Kasumi-1 (cell line): ENCODE results near the gene TNNT3.
"Not testable (repeated sequence)": the region's sequence is repeated elsewhere in the genome, so short reads cannot be mapped to it uniquely, and the experiment has no call there.

Source experiments
- DNase-seq, 2 experiments: peaks; one replicate each; lab custom pipeline; 2025; lab: John Stamatoyannopoulos, UW

TNNT3 gene

DNA sequence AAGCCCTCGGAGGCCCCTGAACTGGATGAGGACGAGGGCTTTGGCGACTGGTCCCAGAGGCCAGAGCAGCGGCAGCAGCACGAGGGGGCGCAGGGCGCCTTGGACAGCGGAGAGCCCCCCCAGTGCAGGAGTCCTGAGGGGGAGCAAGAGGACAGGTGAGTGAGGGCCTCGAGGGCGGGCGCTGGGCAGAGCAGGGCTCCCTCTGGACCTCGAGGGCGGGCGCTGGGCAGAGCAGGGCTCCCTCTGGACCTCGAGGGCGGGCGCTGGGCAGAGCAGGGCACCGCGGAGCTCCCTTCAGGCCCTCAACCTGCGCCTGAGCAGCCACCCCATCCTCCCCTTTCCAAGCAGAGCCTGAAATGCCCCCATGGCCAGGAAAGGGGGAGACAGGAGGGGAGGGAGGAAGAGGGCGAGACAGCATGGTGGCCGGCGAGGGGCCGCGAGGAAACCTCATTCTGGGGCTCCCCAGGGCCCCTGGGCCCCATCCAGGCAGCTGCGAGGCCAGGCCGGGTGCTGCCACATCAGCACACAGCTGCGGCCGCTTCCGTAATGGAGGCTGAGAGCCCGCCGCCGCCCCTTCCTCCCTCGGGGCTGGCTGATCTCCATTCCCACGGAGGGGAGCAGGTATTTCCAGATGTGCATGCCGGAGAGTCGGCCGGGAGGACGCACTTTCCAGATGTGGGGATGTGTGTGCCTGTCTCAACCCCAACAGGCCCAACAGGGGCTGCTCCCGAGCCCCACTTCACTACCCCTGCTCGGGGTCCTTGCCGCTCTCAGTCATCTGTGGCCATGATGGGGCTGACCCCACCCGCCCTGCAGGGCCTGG lies 37.9 kb upstream of the TNNT3 start:
- DNase-seq = peak in 1 of 2 experiments; percentile 17

DNA sequence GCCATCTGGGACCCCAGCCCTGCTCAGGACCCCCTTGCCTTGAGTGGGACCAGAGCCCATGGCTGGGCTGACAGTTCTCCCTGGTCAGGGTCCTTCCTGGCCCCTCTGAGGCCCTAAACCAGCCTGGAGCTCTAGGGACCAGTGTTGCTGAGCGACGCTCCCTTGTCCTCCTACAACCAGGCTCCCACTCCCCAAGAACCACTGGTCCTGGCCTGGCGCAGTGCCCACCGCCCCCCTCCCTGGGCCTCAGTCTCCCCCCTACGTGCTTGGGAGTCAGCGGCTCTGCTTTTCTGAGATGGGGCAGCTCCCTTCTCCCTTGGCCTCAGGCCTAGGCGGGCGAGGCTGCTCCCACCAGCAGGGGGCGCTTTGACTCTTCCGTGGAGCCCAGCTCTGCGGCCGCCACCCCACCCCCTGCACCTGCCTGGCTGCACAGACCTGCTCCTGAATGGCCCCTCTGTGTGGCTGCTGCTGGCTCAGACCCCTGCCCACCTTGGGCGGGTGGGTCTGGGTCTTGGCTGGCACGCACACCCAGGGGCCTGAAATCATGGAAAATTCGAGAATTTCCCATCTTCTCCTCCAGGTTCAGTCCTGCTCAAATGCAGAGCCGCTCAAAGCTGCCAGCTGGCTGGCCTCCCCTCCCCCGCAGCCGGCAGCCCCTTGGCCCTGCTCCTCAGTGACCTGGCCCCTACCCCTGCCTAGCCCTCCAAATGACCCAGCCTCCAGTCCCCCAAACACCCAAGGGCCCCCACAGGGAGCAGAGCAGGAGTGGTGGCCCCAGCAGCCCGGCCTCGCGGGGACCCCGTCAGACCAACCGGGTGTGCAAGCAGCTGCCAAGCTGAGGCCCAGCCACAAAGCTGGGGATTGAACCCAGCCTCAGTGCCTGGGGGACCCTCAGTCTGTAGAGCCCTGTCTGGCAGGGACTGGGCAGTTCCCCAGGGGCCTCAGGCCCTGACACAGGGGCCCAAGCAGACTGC lies 37.0 kb upstream of the TNNT3 start:
- peak; percentile 68 to 70 for DNase-seq

DNA sequence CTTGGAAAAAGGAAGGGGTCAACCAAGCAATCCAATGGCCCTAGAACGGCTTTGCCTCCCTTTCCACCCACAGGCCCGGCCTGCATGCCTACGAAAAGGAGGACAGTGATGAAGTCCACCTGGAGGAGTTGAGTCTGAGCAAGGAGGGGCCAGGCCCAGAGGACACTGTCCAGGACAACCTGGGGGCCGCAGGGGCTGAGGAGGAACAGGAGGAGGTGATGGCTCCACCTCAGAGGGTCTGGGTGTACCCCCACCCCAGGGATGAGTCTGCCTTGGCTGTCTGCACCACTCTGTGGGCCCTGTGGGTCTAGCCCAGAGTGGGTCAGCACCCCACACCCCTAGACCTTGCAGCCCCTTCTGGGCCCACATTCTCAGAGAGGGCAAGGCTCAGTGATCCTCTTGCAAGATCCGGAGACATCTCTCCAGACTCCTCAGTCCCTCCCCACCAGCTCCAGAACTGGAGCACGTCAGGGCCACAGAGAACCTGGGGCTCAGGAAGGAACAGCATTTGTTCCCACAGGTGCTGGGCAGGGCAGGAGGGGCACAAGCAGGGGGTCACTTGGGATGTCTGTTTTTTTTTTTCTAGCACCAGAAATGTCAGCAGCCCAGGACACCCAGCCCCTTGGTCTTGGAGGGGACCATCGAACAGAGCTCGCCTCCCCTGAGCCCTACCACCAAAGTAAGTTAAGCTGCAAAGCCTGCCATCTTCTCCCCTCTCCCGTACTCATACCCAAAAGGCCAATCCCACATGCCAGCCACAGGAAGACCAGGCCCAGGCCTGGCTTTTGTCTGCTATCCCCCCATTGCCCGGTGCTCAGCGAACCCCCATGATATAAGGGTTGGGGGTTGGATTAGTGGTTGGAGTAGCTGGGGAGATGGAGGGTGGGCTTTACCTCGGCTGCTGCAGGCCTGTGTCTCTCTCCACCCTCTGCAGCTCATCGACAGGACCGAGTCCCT lies 35.9 kb upstream of the TNNT3 start:
- no peak for DNase-seq

DNA sequence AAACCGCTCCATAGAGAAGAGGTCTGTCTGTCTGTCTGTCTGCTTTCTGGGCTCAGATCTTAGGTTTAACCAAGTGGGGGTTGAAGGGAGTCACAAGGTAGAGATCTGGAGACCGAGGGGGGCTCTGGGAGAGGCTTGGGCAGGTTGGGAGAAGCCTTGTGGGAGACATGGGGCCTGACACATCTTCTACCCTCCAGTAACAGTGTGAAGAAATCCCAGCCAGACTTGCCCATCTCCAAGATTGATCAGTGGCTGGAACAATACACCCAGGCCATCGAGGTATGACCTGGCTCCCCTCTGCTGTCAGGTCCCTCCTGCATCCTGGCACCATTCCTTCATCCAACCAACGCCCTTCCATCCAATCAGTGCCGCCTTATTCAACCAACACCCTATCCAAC lies 35.2 kb upstream of the TNNT3 start:
- no peak for DNase-seq

DNA sequence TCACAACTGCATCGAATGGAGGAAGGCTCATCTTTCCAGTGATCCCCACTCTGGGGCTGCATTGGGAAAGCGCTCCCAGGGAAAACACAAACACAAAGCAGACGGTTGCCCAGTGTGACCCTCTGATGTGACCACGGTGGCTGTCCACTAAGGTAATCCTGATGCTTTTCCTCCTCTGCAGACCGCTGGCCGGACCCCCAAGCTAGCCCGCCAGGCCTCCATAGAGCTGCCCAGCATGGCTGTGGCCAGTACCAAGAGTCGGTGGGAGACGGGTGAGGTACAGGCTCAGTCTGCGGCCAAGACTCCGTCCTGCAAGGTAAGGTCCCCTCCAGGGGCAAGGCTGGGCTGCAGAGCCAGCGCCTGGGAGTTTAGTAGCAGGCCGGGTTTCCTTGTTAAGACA lies 33.0 kb upstream of the TNNT3 start:
- not testable (repeated sequence) for DNase-seq

DNA sequence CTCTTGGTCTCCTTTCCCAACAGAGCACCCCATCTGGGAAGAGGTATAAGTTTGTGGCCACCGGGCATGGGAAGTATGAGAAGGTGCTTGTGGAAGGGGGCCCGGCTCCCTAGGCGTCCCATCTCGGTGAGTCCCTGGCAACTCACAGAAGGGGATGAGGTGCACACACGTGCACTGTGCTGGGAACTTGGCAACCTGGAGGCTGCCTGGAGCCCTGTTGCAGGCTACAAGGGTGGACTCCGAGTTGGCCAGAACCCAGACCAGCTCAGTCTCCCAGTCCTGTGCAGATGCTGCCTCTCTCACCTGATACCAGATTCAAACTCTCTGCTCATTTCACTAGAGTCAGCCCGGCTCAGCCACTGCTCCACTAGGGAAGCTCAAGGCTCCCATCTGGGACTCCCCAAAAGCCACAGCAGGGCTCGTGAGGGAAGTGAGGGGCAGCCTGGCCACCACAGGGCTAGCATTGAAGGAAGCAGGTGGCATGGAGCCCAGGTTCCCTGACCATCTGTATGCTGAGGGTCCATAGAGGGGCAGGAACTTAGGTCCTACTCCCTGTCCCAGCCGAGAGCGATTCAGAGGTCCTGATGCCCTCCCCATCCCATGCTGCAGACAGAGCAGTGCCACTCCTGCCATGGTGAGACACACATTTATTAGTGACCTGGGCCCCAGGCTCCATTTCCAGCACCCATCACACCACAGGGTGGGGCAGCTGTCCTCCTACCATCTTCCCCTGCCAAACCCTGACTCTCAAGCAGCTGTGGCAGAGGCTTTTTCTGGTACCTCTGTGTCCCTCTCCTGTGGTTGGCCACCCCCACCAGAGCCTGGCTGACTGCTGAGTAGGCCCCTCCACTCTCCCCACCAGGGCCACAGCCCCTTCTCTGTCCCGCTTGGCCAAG lies 31.8 kb upstream of the TNNT3 start:
- no peak for DNase-seq

DNA sequence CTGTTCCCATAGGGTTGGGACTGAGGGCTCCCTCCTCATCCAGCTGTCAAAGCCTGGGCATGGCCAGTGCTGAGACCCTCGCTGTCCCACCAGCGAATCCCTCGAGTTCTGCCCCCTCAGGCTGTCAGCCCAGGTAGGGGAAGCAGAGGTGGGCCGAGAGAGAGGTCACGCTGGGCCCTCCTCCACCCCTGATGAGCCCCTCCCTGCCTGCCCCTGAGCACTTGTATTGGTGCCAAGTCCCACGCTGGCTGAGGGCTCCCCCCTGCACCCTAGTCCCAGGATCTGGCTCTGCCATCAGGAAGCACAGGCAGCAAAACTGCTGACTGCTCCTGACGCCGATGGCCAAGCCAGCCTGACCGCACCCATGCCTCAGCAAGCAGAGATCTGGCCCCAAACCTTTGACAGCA lies 31.2 kb upstream of the TNNT3 start:
- DNase-seq = no peak

DNA sequence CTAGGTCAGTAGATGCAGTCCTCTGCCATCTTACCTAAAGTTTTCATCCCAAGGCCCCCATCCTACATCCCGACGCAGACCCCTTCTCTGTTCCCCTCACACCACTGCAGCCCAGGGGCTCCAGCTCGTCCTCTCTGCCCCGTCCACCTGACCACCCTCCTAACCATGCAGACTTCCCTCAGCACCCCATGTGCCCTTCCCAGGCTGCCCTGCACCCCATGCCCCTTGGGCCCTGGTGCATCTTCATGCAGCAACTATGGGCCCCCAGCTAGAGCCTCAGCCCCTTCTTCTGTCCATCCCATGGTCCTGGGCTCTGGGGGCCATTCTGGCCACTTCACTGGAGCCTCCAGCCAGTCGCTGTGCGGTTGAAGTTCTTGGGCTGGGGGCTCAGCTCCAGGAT lies 30.7 kb upstream of the TNNT3 start:
- DNase-seq = no peak

DNA sequence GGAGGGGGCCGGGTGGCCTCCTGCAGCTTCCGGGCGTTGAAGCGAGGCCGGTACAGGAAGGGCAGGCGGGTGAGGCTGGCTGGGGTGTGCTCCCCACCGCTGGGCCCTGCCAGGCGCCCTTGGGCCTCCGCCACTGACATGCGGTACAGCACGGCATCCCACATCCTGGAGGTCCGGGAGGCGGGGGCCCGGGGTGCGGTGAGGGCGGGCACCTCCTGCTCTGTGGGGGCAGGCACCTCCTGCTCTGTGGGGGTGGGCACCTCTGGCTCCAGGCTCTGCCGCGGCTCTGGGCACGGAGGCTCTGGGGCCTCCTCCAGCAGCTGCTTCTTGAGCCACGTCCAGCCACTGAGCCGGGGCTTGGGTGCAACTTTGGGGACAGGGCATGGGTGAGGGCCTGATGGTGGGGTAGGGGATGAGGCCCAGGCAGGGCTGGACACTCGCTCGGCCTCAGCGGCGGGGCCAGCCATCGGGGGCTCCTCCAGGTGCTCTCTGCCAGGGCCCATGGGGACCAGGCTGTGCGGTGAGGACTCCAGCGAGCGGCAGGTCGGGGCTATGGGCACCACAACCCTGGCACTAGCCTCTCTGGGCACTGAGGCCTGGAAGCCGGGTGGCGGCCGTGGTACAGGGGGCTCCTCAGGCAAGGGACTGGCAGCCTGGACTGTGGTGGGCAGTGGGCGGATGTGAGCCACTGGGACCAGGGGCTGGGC lies 30.1 kb upstream of the TNNT3 start:
- DNase-seq = peak; percentile 53 to 57

DNA sequence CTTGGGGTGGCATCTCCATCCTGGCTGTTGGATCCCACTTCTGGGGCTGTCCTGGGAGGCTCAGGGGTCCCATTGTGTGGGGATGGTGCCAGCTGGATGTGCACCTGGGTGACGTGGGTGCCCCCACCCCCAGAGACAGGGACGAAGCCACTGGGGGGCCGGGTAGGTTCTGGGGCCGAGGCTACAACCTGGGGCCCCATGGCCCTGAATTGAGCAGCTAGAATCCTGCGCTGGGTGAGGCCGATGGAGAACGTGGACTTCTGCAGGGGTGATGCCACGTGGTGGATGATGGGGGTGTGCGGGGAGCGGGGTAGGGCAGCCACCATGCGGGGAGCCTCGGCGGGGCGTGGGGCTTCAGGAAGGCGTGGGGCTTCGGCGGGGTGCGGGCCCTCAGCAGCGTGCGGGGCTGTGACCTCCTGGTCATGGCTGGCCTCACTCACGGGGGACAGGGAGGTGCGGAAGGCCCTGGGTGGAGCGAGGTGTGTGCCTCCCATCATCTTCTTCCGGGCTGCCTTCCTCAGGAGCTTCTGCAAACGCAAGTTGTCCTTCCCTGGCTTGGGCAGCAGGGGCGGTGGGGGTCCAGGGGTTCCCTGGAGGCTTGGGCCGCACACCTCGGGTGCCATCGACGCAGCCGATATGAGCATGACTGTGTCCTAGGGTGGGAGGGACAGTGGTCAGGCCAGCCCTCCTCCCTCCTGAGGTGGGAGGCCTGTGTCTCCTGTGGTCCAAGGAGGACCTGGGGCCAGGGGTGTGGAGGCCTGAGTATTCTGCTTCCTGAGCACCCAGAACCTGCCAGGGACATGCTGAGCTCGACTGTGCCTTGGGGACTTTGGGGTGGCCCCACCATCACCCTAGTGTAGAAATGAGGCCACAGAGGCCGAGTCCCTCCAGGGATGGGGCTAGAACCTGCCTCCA lies 29.3 kb upstream of the TNNT3 start:
- no peak for DNase-seq

DNA sequence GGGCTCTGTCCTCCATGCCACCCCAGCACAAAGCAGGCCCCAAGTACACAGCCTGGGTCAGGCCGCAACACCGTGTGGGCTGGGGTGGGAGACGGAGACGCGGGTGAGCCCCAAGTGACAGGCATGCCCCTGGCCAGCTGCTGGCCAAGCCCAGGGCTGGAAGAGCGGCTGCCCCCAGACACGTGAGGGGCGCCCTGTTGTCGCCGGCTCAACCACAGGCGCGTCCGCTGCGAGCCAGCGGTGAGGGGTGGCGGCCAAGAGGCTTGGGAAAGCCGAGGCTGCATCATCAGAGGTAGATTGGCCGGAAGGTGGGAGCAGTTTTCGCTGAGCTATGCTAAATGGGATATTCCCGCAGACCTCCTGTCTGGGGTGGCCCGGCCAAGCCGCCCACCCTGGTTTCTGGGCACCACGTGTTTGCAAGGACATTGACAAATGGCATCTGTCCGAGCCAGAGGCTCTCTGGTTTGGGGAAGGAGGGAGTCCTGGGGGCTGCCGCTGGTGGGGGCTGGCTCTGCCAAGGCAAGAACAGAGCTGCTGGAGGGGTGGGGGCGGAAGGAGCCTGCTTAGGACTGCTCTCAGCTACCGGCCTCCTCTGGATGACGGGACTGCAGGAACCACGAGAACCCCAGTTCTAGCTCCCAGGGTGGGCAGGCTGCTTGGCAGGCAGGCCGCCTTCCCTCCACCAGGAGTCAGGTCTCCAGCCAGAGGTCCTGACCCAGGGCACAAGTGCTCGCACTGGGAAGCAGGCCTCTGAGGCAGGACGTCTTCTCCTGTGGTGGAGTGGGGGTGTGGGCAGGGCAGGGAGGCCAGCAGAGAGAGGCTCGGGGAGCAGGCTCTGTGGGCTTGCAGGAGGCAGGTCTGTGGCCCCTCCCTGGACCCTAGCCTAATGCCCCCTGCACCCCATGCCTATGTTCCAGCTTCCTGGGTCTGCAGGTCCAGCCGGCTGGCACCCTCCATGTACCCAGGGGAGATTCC lies 28.4 kb upstream of the TNNT3 start:
- no peak for DNase-seq

DNA sequence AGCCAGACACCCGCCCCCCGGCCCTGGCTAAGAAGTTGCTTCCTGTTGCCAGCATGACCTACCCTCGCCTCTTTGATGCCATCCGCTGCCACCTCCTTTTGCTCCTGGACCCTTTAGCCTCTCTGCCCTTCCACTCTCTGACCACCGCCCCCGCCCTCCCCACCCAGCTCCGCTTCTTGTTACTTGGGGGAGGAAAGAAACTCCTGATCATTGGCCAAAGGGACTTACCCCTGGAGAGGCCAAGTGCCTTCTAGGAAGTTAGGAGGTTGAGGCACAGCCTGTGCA lies 27.7 kb upstream of the TNNT3 start, which contains the start of gene PRR33:
Gene PRR33 (minus strand): TSS at position 65 of the 285 bp plus-strand sequence. CDS start 1,311 bp downstream, outside the sequence.
- no peak for DNase-seq

DNA sequence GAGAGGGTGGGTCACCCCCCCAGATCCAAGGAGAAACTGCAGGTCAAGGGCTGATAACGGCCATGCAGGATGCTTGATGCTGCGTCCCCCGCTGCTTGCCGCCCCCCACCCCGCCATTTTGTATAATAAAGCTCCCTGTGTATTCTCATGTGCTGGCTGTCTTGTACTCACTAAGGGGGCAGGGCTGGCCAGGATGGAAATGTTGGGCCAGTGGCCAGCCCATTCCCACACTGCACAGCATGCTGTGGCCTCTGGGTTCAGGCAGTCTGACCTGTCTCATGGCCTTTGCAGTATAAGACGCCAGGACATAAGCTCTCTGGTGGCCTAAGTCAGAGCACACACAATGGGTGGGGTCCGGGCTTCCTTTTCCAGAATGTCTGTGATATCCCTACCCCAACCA lies 27.4 kb upstream of the TNNT3 start:
- DNase-seq = no peak

DNA sequence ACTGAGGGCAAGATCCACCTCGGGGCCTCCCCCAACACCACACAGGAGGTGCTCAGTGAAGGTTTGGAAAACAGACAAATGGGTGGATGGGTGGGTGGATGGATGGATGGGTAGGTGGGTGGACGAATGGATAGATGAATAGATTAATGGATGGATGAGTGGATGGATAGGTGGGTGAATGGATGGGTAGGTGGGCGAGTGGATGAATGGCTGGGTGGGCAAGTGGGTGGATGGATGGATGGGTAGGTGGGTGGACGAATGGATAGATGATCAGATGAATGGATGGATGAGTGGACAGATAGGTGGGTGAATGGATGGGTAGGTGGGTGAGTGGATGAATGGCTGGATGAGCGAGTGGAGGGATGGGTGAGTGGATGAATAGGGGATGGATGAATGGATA lies 26.9 kb upstream of the TNNT3 start:
- DNase-seq = no peak

DNA sequence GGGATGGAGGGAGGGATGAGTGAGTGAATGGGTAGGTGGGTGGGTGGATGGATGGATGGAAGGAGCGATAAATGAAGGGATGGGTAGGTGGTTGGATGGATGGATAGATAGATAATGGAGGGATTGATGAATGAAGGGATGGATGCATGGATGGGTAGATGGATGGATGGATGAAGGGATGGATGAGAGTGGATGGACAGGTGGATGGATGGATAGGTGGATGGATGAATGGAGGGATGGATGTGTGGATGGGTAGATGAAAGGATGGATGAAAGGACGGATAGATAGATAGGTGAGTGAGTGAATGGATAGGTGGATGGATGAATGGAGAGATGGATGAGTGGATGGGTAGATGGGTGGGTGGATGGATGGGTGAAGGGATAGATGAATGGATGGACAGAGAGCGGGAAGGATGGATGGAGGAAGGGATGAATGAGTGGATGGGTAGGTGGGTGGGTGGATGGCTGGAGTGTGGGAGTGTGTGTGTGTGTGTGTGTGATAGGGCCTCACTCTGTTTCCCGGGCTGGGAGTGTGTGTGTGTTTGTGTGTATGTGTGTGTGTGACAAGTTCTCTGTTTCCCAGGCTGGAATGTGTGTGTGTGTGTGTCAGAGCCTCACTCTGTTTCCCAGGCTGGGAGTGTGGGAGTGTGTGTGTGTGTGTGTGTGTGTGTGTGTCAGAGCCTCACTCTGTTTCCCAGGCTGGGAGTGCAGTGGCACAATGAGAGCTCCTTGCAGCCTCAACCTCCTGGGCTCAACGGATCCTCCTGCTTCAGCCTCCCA lies 25.7 kb upstream of the TNNT3 start:
- no peak for DNase-seq

DNA sequence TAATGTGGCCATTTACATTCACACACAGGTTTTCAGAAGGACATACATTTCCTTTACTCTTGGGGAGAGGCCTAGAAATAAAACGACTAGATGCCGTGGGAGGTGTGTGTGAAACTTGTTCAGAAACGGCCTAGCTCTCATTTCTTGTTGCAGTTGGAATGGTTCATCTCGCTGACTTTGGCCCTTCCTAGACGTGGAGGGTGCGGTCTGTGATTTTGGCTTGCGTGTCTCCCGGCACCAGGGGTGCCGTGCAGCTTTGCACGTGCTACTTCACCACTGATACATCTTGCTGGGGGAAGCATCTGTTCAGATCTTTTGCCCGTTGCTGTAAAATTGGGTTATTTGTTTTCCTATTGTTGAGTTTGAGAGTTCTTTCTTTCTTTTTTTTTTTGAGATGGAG lies 24.7 kb upstream of the TNNT3 start:
- no peak for DNase-seq

DNA sequence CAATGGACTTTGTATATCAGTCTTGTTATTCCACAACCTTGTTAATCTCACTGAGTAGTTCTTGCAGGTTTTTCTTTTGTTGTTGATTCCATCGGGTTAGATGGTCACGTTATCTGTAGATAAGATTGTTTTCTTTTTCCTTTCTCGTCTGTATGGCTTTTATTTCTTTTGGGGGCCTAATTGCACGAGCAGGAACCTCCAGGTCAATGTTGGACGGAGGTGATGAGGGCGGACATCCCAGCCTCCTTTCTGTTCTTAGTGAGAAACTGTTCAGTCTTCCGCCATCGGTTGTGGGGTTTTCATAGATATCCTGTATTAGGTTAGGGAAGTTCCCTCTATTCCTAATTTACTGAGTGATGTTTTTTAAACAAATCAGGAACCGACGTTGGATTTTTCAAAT lies 23.0 kb upstream of the TNNT3 start:
- DNase-seq = peak in 1 of 2 experiments; percentile 81
